NCI-H345 treated with DMSO at 0.1 percent for 48 hours (cell line): ENCODE results near the gene TAGLN2.
A peak's percentile ranks its signal among the peaks of the same experiment; 100 is the strongest.

Experiments
- DNase-seq: peaks from one replicate; lab custom pipeline; 2025; ENCODE audit not compliant: unreplicated experiment; lab: John Stamatoyannopoulos, UW

TAGLN2 gene

DNA sequence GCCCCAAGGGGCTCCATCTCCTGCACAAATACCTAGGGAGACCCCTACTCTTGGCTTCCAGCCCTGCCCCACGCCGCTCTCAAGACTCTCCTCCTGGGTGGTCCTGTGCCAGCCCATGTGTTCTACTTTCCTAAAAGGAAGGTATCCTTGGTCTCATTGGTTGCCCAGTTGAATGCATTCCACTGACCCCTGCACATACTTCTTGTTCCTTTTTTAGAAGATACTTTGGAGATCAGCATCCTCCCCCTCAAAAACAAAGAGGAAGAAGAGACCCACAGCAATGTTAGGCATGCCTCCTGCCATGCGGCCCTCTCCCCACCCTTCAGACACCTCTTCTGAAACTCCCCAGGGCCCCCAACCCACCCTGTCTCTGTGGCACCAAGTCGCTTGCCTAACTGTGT lies 24.7 kb upstream of the TAGLN2 start:
- DNase-seq: no peak

DNA sequence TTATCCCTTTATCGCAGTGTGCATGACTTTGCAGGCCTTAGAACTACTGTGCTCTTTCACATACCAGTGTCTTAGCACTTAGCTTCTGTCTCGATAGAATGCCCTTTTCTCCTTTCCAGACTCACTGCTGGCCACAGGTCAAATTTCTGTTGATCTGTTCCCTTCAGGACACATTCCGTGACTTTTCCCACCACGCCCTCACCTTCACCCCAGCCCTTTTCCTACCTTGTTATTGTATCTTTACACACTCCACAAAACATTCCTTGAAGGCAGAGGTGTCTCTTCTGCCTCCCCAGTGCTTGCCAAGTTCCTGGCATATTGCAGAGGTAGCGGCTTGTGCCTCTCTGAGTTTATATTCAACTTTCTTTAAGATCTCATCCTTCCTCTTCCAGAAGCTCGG lies 23.8 kb upstream of the TAGLN2 start:
- no peak for DNase-seq

- no peak for DNase-seq
These were observed 22.6 kb upstream of the TAGLN2 start for GRCh38 chr1:159947942-159948341.

GRCh38 chr1:159946242-159947187 lies 21.2 kb upstream of the TAGLN2 start:
- DNase-seq: no peak

DNA sequence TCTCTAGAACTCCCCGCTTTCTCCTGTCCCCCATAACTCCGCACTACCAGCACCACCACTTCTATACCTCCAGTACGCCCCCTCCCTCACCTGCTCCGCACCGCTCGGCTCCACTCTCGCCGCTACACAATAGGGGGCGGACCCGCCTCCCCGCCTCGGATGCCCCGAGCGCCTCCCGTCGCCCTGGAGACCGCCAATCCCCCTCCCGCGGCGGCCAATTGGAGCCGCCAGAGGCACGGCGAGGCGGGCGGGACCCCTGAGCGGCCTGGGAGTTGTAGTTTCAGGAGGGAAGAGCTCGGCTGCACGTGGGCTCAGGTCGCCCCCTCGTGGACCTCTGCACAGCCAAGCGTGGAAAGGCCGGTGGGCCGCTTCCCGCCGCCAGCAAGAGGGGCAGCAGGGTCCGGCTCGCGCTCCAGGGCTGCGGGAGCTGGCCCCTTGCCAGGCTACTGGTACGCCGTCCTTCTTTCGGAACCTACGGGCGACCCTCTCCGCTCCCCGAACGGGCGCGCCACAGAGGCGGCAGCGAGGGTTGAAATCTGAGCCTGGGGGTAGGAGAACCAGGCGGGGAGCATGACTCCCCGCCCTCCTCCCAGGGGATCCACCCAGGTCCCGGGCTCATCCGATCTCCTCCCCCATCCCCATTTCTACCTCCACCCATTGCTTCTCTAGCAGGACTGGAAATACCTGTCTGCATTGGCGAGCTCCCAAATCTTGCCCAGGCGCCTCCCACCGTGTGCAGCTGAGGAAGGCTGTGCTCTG lies 20.4 kb upstream of the TAGLN2 start, which contains the start of gene IGSF9:
IGSF9 (minus strand) TSS at position 131 of the 759 bp plus-strand sequence. CDS start 2,159 bp downstream, outside the sequence.
- peak; percentile 89 for DNase-seq

- no peak for DNase-seq
These were observed 19.5 kb upstream of the TAGLN2 start for GRCh38 chr1:159944623-159945455.

GRCh38 chr1:159943908-159944622 lies 18.8 kb upstream of the TAGLN2 start:
- no peak for DNase-seq

DNA sequence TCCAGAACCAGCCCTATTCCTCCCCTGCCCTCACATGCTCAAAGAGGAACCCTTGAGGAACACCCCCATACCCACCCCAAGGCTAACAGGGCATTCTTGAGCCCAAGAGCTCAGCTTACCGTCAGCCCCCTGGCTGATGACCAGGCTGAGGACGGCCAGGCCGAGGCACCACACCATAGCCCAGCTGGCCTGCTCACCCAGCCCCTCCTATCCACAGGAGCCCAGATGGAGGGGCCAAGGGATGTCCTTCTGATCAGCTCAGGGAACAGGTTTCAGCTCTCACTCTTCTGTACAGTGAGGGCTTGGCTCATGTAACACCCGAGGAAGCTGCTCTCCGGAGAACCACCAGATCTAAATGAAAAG lies 18.0 kb upstream of the TAGLN2 start:
- DNase-seq: no peak

DNA sequence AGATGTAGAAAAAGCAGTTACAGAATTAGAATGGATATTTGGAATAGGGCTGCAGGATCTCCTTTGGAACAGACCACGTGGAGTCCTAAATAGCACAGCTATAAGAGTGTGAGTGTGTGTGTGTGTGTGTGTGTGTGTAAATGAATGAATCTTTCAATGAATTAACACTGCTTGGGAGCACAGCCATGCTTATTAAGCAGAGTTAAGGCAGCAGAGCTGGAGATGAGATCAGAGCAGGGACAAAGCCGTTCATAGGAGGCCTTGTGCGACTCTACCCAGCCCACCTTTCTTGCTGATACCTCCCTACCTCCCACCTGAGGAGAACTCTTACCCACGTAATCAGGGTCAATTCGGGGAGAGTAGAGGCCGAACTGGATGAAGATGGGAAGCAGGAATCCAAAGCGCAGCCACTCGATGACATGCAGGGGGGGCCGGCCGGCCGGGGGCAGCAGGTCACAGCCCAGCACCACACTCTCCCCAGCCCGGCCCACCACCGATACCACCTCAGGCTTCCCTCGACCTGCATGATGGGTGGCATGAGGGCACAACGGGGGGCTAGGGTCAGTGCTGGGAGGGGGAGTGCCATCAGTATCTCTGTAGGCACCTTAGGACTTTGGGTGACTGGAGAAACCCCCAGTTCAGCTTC lies 17.4 kb upstream of the TAGLN2 start:
- no peak for DNase-seq

DNA sequence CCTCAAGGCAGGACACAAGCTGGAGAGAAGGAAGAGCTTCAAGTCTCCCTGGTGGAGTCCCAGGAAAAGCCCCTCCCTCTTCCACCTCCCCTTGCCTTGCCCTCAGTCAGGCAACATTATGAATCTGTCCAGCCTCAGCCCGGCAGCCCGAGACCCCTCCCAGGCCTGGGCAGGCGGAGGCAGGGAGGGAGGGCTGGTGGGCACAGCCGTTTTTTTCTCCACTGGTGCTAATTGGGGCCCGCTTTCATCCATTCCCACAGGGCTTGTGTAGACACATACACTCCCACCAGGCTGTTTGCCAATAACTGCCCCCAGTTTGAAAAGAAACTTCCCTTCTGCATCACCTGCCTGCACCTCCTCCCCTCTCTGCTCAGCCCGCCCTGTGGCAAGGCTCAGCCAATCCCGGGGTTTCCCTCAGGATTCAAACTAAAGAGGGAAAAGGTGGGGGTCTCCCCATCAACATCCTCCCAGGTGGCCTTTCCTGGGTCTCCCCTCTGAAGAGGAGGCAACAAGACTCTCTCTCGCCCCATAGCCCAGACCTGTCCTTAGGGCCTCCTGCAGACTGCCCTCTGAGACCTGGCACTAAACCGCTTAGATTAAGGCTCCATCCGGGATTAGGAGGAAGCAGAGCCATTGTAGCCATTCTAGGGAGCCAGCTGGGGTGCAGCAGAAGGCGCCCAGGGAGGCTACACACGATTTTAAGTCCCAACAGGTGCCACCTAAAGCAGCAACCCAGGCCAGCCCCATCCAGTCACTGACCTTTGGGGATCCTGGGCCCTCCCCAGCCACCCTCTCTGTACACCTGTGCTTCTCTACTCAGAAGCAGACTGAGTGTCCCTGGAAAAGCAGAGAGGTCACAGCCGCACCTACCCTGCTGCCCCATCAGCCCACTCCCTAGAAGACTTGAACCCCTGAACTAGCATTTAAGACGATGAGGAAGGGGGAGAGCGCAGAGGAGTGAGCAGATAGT lies 16.6 kb upstream of the TAGLN2 start:
- no peak for DNase-seq

DNA sequence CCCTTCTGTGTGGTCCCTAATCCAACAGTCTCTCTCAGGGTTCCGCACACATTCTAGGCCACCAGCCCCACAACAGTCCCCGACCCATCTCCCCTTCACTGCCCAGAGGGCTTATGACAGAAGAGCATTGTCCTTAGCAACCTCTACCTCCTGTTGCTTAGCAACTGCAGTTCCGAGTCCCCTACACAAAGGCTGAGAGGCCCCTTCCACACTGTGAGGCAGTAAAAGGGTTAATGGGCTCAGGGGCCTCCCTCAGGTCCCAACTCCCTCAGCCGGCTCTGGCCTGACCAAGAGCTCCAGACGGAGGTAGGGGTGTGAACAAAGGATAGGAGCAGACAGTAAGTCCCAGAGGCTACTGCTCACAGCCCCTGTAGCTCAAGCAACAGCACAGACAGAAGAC lies 15.8 kb upstream of the TAGLN2 start:
- no peak for DNase-seq

DNA sequence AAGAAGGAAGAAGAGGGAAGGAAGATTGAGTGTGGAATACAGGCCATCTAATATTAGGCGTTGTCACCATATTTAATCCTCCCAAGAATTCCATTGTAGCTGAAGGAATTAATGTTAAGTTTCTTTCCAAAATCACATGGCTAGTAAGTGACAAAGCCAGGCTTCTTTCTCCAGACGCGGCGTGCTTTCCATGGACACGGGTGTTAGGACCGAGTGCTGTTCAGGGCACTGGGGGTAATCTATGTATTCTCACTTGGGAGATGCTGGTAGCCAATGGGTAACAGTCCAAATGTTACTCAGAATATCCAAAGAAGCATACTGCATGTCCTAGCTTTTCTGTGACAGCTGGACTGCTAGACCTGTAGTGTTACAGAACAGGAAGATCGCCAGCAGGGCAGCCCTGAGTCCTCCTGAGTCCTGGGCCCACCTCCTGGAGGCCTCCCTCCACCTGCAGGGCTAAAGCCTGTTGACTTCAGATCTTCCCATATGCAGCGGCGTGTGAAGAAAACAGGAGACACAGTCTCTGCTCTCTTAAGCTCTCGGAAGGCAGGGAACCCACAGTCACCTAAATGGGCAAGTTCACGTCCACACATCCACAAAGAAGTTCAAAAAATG lies 14.8 kb upstream of the TAGLN2 start:
- DNase-seq: no peak

- DNase-seq: no peak
These were observed 14.3 kb upstream of the TAGLN2 start for GRCh38 chr1:159939678-159940002.

GRCh38 chr1:159938905-159939677 lies 13.8 kb upstream of the TAGLN2 start:
- DNase-seq: no peak

DNA sequence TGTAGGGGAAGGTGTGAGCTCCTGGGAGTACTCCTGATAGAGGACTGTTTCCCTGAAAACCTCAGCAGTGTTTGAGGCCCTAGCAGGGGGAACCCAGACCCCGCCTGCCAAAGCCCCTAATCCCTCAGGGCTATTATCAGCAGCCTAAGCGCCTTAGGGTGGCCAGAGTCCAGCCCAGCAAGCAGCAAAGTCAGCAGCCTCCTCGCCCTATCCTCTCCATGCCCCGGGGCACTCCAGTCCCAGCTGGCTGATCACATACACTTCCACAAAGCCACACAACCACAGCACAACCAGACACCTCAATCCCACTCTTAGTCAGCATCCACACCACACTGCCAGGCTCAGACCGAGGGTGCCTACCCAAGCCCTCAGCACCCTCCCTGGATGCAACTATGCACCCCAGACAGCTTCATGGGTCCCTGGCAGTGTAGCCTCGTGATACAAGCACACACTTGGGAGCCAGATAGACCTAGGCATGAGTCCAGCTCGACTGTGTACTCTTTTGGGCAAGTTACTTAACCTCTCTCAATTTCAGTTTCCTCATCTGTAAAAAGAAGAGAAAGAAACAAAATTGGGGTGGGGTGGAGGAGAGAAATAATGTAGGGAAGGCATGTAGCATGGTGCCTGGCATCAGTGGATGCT lies 13.0 kb upstream of the TAGLN2 start:
- no peak for DNase-seq

GRCh38 chr1:159937054-159937750 lies 11.9 kb upstream of the TAGLN2 start:
- no peak for DNase-seq
